Neuronal stem cell (in vitro differentiated cells): ENCODE results near the gene COX19.

Source experiments
- DNase-seq: peaks from one replicate; pipeline ENCODE4 v3.0.0-alpha.2; 2013; ENCODE audit warnings: low spot score
- H2AFZ ChIP-seq: one replicate; pipeline ENCODE4 v1.6.1; 2013; ENCODE audit warnings: mild to moderate bottlenecking, low read length, inconsistent platforms
- H2AK5ac ChIP-seq: 2 replicates; pipeline ENCODE4 v1.6.1; 2013; ENCODE audit warnings: low read depth, mild to moderate bottlenecking, inconsistent platforms, low read length, moderate library complexity, mixed read lengths
- H2BK120ac ChIP-seq: 2 replicates; pipeline ENCODE4 v1.6.1; 2013; ENCODE audit warnings: low read depth, mild to moderate bottlenecking, inconsistent platforms, low read length, moderate library complexity, mixed read lengths
- H2BK12ac ChIP-seq: one replicate; pipeline ENCODE4 v1.6.1; 2013; ENCODE audit warnings: low read length, inconsistent platforms
- H2BK15ac ChIP-seq: 2 replicates; pipeline ENCODE4 v1.6.1; 2013; ENCODE audit warnings: mild to moderate bottlenecking, low read length, inconsistent platforms, mixed read lengths
- H2BK5ac ChIP-seq: one replicate; pipeline ENCODE4 v1.6.1; 2013; ENCODE audit warnings: inconsistent platforms, mild to moderate bottlenecking, low read length, moderate library complexity
- H3K14ac ChIP-seq: one replicate; pipeline ENCODE4 v1.6.1; 2013; ENCODE audit warnings: low read length, inconsistent platforms
- H3K18ac ChIP-seq: 2 replicates; pipeline ENCODE4 v1.6.1; 2013; ENCODE audit warnings: low read length, inconsistent platforms
- H3K23ac ChIP-seq: 2 replicates; pipeline ENCODE4 v1.6.1; 2013; ENCODE audit warnings: low read depth, mild to moderate bottlenecking, mixed read lengths, low read length, inconsistent platforms; ENCODE audit not compliant: poor library complexity
- H3K27ac ChIP-seq: replicated peaks from 3 replicates; pipeline ENCODE4 v1.5.1; 2013; ENCODE audit warnings: low read length, inconsistent platforms
- H3K27me3 ChIP-seq, 3 experiments: 2 replicates each; pipeline ENCODE4 v1.6.1; 2013; ENCODE audit warnings: low read length in 3 of 3, mild to moderate bottlenecking in 2 of 3, inconsistent platforms in 1 of 3, low read depth in 1 of 3, mixed read lengths in 1 of 3, moderate library complexity in 1 of 3; ENCODE audit not compliant: control insufficient read depth in 3 of 3, insufficient read depth in 3 of 3
- H3K36me3 ChIP-seq, 2 donors: replicated peaks in 1 of 2; 2 replicates each; pipeline ENCODE4 v1.6.1; 2013; ENCODE audit warnings: low read length in 2 of 2; ENCODE audit not compliant: control insufficient read depth in 2 of 2, insufficient read depth in 2 of 2
- H3K4ac ChIP-seq: 2 replicates; pipeline ENCODE4 v1.6.1; 2013; ENCODE audit warnings: inconsistent platforms, mild to moderate bottlenecking, low read length, moderate library complexity
- H3K4me1 ChIP-seq, 2 donors: 1 replicate in 1 of 2; 2 replicates in 1 of 2; pipeline ENCODE4 v1.6.1; 2013; ENCODE audit warnings: low read length in 2 of 2, low read depth in 1 of 2; ENCODE audit not compliant: control insufficient read depth in 2 of 2, insufficient read depth in 1 of 2
- H3K4me2 ChIP-seq: one replicate; pipeline ENCODE4 v1.6.1; 2013; ENCODE audit warnings: mild to moderate bottlenecking, low read length, inconsistent platforms; ENCODE audit not compliant: insufficient read depth, poor library complexity, severe bottlenecking
- H3K4me3 ChIP-seq, 2 donors: 2 replicates each; pipeline ENCODE4 v1.5.1; 2013; ENCODE audit warnings: low read length in 2 of 2, mild to moderate bottlenecking in 2 of 2, inconsistent platforms in 1 of 2, moderate library complexity in 1 of 2
- H3K79me1 ChIP-seq: one replicate; pipeline ENCODE4 v1.6.1; 2013; ENCODE audit warnings: low read depth, mild to moderate bottlenecking, inconsistent platforms, low read length, moderate library complexity
- H3K9ac ChIP-seq: one replicate; pipeline ENCODE4 v1.6.1; 2013; ENCODE audit warnings: mild to moderate bottlenecking, low read depth, low read length, inconsistent platforms; ENCODE audit not compliant: poor library complexity
- H3K9me3 ChIP-seq, 2 donors: replicated peaks in 1 of 2; 2 replicates each; pipeline versions ENCODE3 to v1.6.1; 2013; ENCODE audit warnings: low read length in 2 of 2, mild to moderate bottlenecking in 2 of 2, inconsistent platforms in 1 of 2, low read depth in 1 of 2, mixed read lengths in 1 of 2, moderate library complexity in 1 of 2; ENCODE audit not compliant: control insufficient read depth in 2 of 2, insufficient read depth in 1 of 2
- H4K8ac ChIP-seq: one replicate; pipeline ENCODE4 v1.6.1; 2013; ENCODE audit warnings: low read depth, mild to moderate bottlenecking, inconsistent platforms, low read length, moderate library complexity
- H4K91ac ChIP-seq: one replicate; pipeline ENCODE4 v1.6.1; 2013; ENCODE audit warnings: low read length, low read depth, mild to moderate bottlenecking, inconsistent platforms; ENCODE audit not compliant: poor library complexity
- WGBS, 2 donors: extraction: QIAGEN DNeasy Blood & Tissue Kit; methylation state at CpG; one replicate each; pipeline ENCODE4 v1.1.7; 2013; ENCODE audit warnings: missing lambda C conversion rate in 2 of 2, mixed read lengths in 1 of 2; ENCODE audit not compliant: insufficient read length in 2 of 2, insufficient replicate concordance in 1 of 2; ENCODE audit errors: extremely low coverage in 2 of 2; 5-methylcytosine and 5-hydroxymethylcytosine counted together

COX19 gene

GRCh38 chr7:940599-941408, 34.5 kb downstream of the COX19 start:
- no peak overlapping the region for H2AFZ ChIP-seq
- no peak overlapping the region for H3K23ac ChIP-seq
- H3K36me3 ChIP-seq, result no peaks in the 10 kb centered on the region
- H3K79me1 ChIP-seq, result no peaks in the 10 kb centered on the region
- H4K8ac ChIP-seq, result no peak overlapping the region
- no CpG with 5 or more reads among the region's 2 CpGs for WGBS, 2 donors
- no peak overlapping the region for H2AK5ac ChIP-seq
- H2BK12ac ChIP-seq, result no peak overlapping the region
- H3K18ac ChIP-seq, result no peak overlapping the region
- no peak overlapping the region for H3K14ac ChIP-seq
- no peaks in the 10 kb centered on the region for H3K9me3 ChIP-seq
- H4K91ac ChIP-seq, result no peak overlapping the region
- H2BK5ac ChIP-seq, result no peak overlapping the region
- H3K4ac ChIP-seq, result no peak overlapping the region
- no peak overlapping the region for H3K4me3 ChIP-seq
- no peaks in the 10 kb centered on the region for H3K4me1 ChIP-seq
- H3K27me3 ChIP-seq, result peaks cover 0 to 33% (median 5%) of the 10 kb centered on the region in 3 experiments
- H3K9ac ChIP-seq, result no peak overlapping the region
- no peak for DNase-seq
- H3K4me2 ChIP-seq, result no peak overlapping the region
- H2BK120ac ChIP-seq, result no peak overlapping the region
- no peak overlapping the region for H2BK15ac ChIP-seq
- H3K27ac ChIP-seq, result no peak overlapping the region

- H3K79me1 ChIP-seq, result no peaks in the 10 kb centered on the region
- no peak overlapping the region for H3K27ac ChIP-seq
- no peak for DNase-seq
- no peak overlapping the region for H2BK5ac ChIP-seq
- H2BK12ac ChIP-seq, result no peak overlapping the region
- no peak overlapping the region for H3K18ac ChIP-seq
- H3K23ac ChIP-seq, result no peak overlapping the region
- H3K4me1 ChIP-seq, result no peaks in the 10 kb centered on the region
- no CpG with 5 or more reads among the region's 4 CpGs for WGBS, 2 donors
- no peak overlapping the region for H3K4me2 ChIP-seq
- no peaks in the 10 kb centered on the region for H3K36me3 ChIP-seq
- H2BK15ac ChIP-seq, result no peak overlapping the region
- no peaks in the 10 kb centered on the region for H3K9me3 ChIP-seq
- no peak overlapping the region for H4K8ac ChIP-seq
- H2AK5ac ChIP-seq, result no peak overlapping the region
- peak overlapping the region in 1 of 2 donors; percentile 60 for H3K4me3 ChIP-seq
- no peak overlapping the region for H3K9ac ChIP-seq
- no peak overlapping the region for H2BK120ac ChIP-seq
- H3K4ac ChIP-seq, result no peak overlapping the region
- H4K91ac ChIP-seq, result no peak overlapping the region
- H2AFZ ChIP-seq, result no peak overlapping the region
- no peak overlapping the region for H3K14ac ChIP-seq
- peaks cover 0 to 27% (median 5%) of the 10 kb centered on the region in 3 experiments for H3K27me3 ChIP-seq
Observed at GRCh38 chr7:939843-940242, 35.5 kb downstream of the COX19 start.

- Histone ChIP-seq H2BK5ac (no peak overlapping the region), H4K91ac (no peak overlapping the region), H3K36me3 (no peaks in the 10 kb centered on the region), H3K27me3 (peaks cover 0 to 23% (median 5%) of the 10 kb centered on the region in 3 experiments), H2AK5ac (peak overlapping the region; percentile 63), H2BK120ac (no peak overlapping the region), H2AFZ (no peak overlapping the region), H3K4me2 (no peak overlapping the region), H3K27ac (no peak overlapping the region), H3K79me1 (no peaks in the 10 kb centered on the region), H3K9me3 (no peaks in the 10 kb centered on the region), H2BK12ac (no peak overlapping the region), H3K9ac (no peak overlapping the region), H4K8ac (no peak overlapping the region), H3K18ac (no peak overlapping the region), H3K4me1 (no peaks in the 10 kb centered on the region), H3K4me3 (no peak overlapping the region), H2BK15ac (peak overlapping the region; percentile 75), H3K14ac (no peak overlapping the region), H3K23ac (no peak overlapping the region), H3K4ac (no peak overlapping the region)
- WGBS, 2 donors, result no CpG with 5 or more reads among the region's 27 CpGs
- DNase-seq, result no peak
Observed at GRCh38 chr7:938546-939185, 36.7 kb downstream of the COX19 start.

- no peaks in the 10 kb centered on the region for H3K79me1 ChIP-seq
- H2BK120ac ChIP-seq, result no peak overlapping the region
- H3K27me3 ChIP-seq, result peaks cover 0 to 23% (median 5%) of the 10 kb centered on the region in 3 experiments
- no peak overlapping the region for H3K4me3 ChIP-seq
- no peak for DNase-seq
- peak overlapping the region; percentile 63 for H2AK5ac ChIP-seq
- no peak overlapping the region for H3K27ac ChIP-seq
- peak overlapping the region; percentile 75 for H2BK15ac ChIP-seq
- no peaks in the 10 kb centered on the region for H3K9me3 ChIP-seq
- H2AFZ ChIP-seq, result no peak overlapping the region
- H3K23ac ChIP-seq, result no peak overlapping the region
- no peak overlapping the region for H3K14ac ChIP-seq
- no CpG with 5 or more reads among the region's 16 CpGs for WGBS, 2 donors
- H3K9ac ChIP-seq, result no peak overlapping the region
- no peak overlapping the region for H4K8ac ChIP-seq
- no peak overlapping the region for H4K91ac ChIP-seq
- H3K4me1 ChIP-seq, result no peaks in the 10 kb centered on the region
- H3K4me2 ChIP-seq, result no peak overlapping the region
- H3K36me3 ChIP-seq, result no peaks in the 10 kb centered on the region
- H3K4ac ChIP-seq, result no peak overlapping the region
- no peak overlapping the region for H2BK5ac ChIP-seq
- H2BK12ac ChIP-seq, result no peak overlapping the region
- no peak overlapping the region for H3K18ac ChIP-seq
Observed at GRCh38 chr7:937856-938484, 37.4 kb downstream of the COX19 start.
